ENCODE measurements around the gene GDF2.

GDF2 gene

GRCh38 chr10:47335906-47336305 lies 13.7 kb downstream of the GDF2 start:
- no peak overlapping the region for H3K4me3 ChIP-seq (replicated peaks; ENCODE audit: low read depth, low read length)

DNA sequence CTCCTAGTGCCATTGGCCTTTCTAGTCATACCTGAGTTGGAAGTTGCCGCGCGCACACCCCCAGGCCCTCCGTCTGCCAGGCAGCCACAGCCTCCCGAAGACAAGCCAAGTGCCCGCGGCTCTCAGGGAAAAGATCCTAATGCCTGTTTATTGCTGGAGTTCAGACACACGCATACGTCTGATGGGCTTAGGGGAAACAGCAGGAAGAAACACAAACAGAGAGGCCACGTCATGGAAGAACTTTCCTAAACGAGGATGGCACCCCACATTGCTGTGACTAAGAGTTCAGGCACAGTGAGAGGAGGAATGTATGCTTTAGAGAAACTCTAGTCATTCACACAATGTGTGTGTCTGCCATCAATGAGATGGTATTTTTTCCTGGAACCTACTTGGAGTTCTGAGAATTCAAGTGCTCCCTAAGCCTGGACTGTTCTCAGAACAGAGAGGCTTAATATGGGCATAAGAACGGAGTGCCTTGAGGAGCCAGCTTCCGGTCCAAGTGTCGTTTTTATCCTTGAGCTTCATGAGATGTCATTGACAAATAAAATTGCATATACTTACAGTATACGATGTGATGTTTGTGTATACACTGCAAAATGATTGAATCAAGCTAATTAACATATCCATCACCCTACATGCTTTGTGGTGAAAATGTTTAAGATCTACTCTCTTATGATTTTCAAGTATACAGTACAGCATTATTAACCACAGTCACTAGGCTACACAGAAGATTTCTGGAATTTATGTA lies 14.3 kb downstream of the GDF2 start:
- TF ChIP-seq, protein P1, sequence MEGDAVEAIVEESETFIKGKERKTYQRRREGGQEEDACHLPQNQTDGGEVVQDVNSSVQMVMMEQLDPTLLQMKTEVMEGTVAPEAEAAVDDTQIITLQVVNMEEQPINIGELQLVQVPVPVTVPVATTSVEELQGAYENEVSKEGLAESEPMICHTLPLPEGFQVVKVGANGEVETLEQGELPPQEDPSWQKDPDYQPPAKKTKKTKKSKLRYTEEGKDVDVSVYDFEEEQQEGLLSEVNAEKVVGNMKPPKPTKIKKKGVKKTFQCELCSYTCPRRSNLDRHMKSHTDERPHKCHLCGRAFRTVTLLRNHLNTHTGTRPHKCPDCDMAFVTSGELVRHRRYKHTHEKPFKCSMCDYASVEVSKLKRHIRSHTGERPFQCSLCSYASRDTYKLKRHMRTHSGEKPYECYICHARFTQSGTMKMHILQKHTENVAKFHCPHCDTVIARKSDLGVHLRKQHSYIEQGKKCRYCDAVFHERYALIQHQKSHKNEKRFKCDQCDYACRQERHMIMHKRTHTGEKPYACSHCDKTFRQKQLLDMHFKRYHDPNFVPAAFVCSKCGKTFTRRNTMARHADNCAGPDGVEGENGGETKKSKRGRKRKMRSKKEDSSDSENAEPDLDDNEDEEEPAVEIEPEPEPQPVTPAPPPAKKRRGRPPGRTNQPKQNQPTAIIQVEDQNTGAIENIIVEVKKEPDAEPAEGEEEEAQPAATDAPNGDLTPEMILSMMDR (IDR thresholded peaks at IDR 0.05; ENCODE audit: insufficient read depth, low read length, poor library complexity, severe bottlenecking) = no peak
- Histone ChIP-seq H3K4me3 (replicated peaks; ENCODE audit: low read depth, low read length) (no peak overlapping the region), H3K27me3 (replicated peaks; ENCODE audit: control insufficient read depth, insufficient read depth, low read length) (peaks cover 1% of the 10 kb centered on the region; the same call in 1 of the 2 replicates), H3K36me3 (ENCODE audit: control insufficient read depth, insufficient read depth, low read length) (no peaks in the 10 kb centered on the region)
- no peak for DNase-seq (ENCODE audit: extremely low read depth, insufficient read length)

More at GRCh38 chr10:47335906-47336305, 13.7 kb downstream of the GDF2 start:
- DNase-seq (ENCODE audit: extremely low read depth, insufficient read length) = no peak
- TF ChIP-seq, protein P1 (IDR thresholded peaks at IDR 0.05; ENCODE audit: insufficient read depth, low read length, poor library complexity, severe bottlenecking) = no peak
- H3K36me3 ChIP-seq (ENCODE audit: control insufficient read depth, insufficient read depth, low read length) = no peaks in the 10 kb centered on the region
- H3K27me3 ChIP-seq (replicated peaks; ENCODE audit: control insufficient read depth, insufficient read depth, low read length) = peaks cover 1% of the 10 kb centered on the region; the same call in 1 of the 2 replicates

- no peak overlapping the region for H3K4me3 ChIP-seq (replicated peaks; ENCODE audit: low read depth, low read length)
- peaks cover 1% of the 10 kb centered on the region; the same call in 1 of the 2 replicates for H3K27me3 ChIP-seq (replicated peaks; ENCODE audit: control insufficient read depth, insufficient read depth, low read length)
- no peak for DNase-seq (ENCODE audit: extremely low read depth, insufficient read length)
- H3K36me3 ChIP-seq (ENCODE audit: control insufficient read depth, insufficient read depth, low read length) = no peaks in the 10 kb centered on the region
- TF ChIP-seq, protein P1 (IDR thresholded peaks at IDR 0.05; ENCODE audit: insufficient read depth, low read length, poor library complexity, severe bottlenecking) = no peak
These were observed 15.1 kb downstream of the GDF2 start for GRCh38 chr10:47337310-47337709.

GRCh38 chr10:47339186-47339735 lies 17.0 kb downstream of the GDF2 start:
- TF ChIP-seq, protein P1 (IDR thresholded peaks at IDR 0.05; ENCODE audit: insufficient read depth, low read length, poor library complexity, severe bottlenecking) = no peak
- H3K36me3 ChIP-seq (ENCODE audit: control insufficient read depth, insufficient read depth, low read length) = no peaks in the 10 kb centered on the region
- DNase-seq (ENCODE audit: extremely low read depth, insufficient read length) = no peak
- peaks cover 1% of the 10 kb centered on the region; the same call in 1 of the 2 replicates for H3K27me3 ChIP-seq (replicated peaks; ENCODE audit: control insufficient read depth, insufficient read depth, low read length)
- H3K4me3 ChIP-seq (replicated peaks; ENCODE audit: low read depth, low read length) = no peak overlapping the region

GRCh38 chr10:47339759-47340607 lies 17.7 kb downstream of the GDF2 start:
- Histone ChIP-seq H3K27me3 (replicated peaks; ENCODE audit: control insufficient read depth, insufficient read depth, low read length) (peaks cover 1% of the 10 kb centered on the region; the same call in 1 of the 2 replicates), H3K4me3 (replicated peaks; ENCODE audit: low read depth, low read length) (no peak overlapping the region), H3K36me3 (ENCODE audit: control insufficient read depth, insufficient read depth, low read length) (no peaks in the 10 kb centered on the region)
- TF ChIP-seq, protein P1 (IDR thresholded peaks at IDR 0.05; ENCODE audit: insufficient read depth, low read length, poor library complexity, severe bottlenecking) = no peak
- peak; percentile 22 for DNase-seq (ENCODE audit: extremely low read depth, insufficient read length)

Measured in GM06990 (cell line).